H1 (cell line): ENCODE results near the gene CD47. TPM values are rescaled to one million over a fixed set of nuclear protein-coding genes. Genes with fewer than 3 reads are reported as not detected.

Experiments used
- CTCF ChIA-PET: fragments of 300-600 bp; sonication (Branson Sonifier 250); formaldehyde crosslinking; loops from one replicate; lab custom pipeline; 2021; ENCODE audit not compliant: partially characterized antibody; lab: Charles Lee
- POLR2A ChIA-PET: fragments of 300-600 bp; sonication (Branson Sonifier 250); formaldehyde crosslinking; loops from one replicate; lab custom pipeline; 2021; ENCODE audit warnings: inconsistent platforms; ENCODE audit not compliant: partially characterized antibody; lab: Charles Lee
- DNase-seq, 2 experiments: peaks; one replicate each; pipeline versions ENCODE4 v3.0.0 to v3.0.0-alpha.2; 2010 to 2022; ENCODE audit warnings: low spot score in 2 of 2, low read depth in 1 of 2, mixed read lengths in 1 of 2
- FAIRE-seq: peaks from 2 replicates; lab custom pipeline; 2011; peaks lifted over from hg19 to GRCh38; lab: Jason Lieb, UNC
- H2AFZ ChIP-seq: 2 replicates; pipeline ENCODE4 v1.8.1; 2012; ENCODE audit warnings: low read length, inconsistent platforms
- H2AK5ac ChIP-seq: 2 replicates; pipeline ENCODE4 v1.6.1; 2013; ENCODE audit warnings: low read depth, low read length
- H2BK120ac ChIP-seq: replicated peaks from 2 replicates; pipeline ENCODE3; 2013; ENCODE audit warnings: low read depth, low read length, inconsistent platforms
- H2BK12ac ChIP-seq: 2 replicates; pipeline ENCODE4 v1.6.1; 2013; ENCODE audit warnings: low read depth, low read length
- H2BK15ac ChIP-seq: 2 replicates; pipeline ENCODE4 v1.6.1; 2013; ENCODE audit warnings: low read length
- H2BK20ac ChIP-seq: 2 replicates; pipeline ENCODE4 v1.6.1; 2013; ENCODE audit warnings: low read length
- H2BK5ac ChIP-seq: 2 replicates; pipeline ENCODE4 v1.6.1; 2013; ENCODE audit warnings: low read depth, low read length
- H3K14ac ChIP-seq: 2 replicates; pipeline ENCODE4 v1.6.1; 2013; ENCODE audit warnings: inconsistent platforms; ENCODE audit not compliant: insufficient read length
- H3K18ac ChIP-seq: 2 replicates; pipeline ENCODE4 v1.6.1; 2013; ENCODE audit warnings: low read length; ENCODE audit errors: extremely low read depth
- H3K23ac ChIP-seq: 2 replicates; pipeline ENCODE4 v1.6.1; 2013; ENCODE audit warnings: inconsistent platforms; ENCODE audit not compliant: insufficient read length
- H3K23me2 ChIP-seq: 2 replicates; pipeline ENCODE4 v1.6.1; 2013; ENCODE audit warnings: low read depth, low read length
- H3K27ac ChIP-seq: 2 replicates; pipeline ENCODE4 v1.6.1; 2011; ENCODE audit warnings: low read depth, low read length, inconsistent platforms
- H3K27me3 ChIP-seq, 4 experiments: replicated peaks in 1 of 4; 1 replicate in 1 of 4; 2 replicates in 3 of 4; pipeline versions ENCODE4 v1.6.1 to v1.8.1; 2011 to 2013; ENCODE audit warnings: low read length in 3 of 4, mild to moderate bottlenecking in 3 of 4, inconsistent platforms in 2 of 4, mixed read lengths in 2 of 4, moderate library complexity in 1 of 4; ENCODE audit not compliant: control insufficient read depth in 3 of 4, insufficient read depth in 3 of 4; ENCODE audit errors: extremely low read depth in 1 of 4
- H3K36me3 ChIP-seq, 4 experiments: 2 replicates each; pipeline versions ENCODE4 v1.6.1 to v1.8.1; 2011 to 2013; ENCODE audit warnings: mild to moderate bottlenecking in 4 of 4, low read length in 3 of 4, moderate library complexity in 2 of 4, control low read depth in 1 of 4, inconsistent platforms in 1 of 4; ENCODE audit not compliant: insufficient read depth in 4 of 4, control insufficient read depth in 2 of 4
- H3K4ac ChIP-seq: replicated peaks from 2 replicates; pipeline ENCODE3; 2013; ENCODE audit warnings: low read length, low read depth, mixed read lengths, inconsistent platforms; ENCODE audit not compliant: insufficient read length
- H3K4me1 ChIP-seq, 4 experiments: replicated peaks in 1 of 4; 1 replicate in 1 of 4; 2 replicates in 3 of 4; pipeline versions ENCODE4 v1.6.1 to v1.8.1; 2011 to 2013; ENCODE audit warnings: low read length in 3 of 4, inconsistent platforms in 2 of 4, mixed read lengths in 1 of 4; ENCODE audit not compliant: insufficient read depth in 4 of 4, control insufficient read depth in 3 of 4
- H3K4me2 ChIP-seq, 2 experiments: 2 replicates each; pipeline versions ENCODE4 v1.6.1 to v1.8.1; 2011 to 2013; ENCODE audit warnings: low read depth in 2 of 2, low read length in 2 of 2, control low read depth in 1 of 2, inconsistent platforms in 1 of 2, mild to moderate bottlenecking in 1 of 2; ENCODE audit not compliant: insufficient read depth in 1 of 2
- H3K4me3 ChIP-seq, 4 experiments: fragments of 200-600, 300-600 bp in 1 of 4; sonication (generic), shearing (Covaris generic), sonication (Bioruptor Twin) in 1 of 4; 2 replicates each; pipeline versions ENCODE4 v1.5.1 to v1.8.1; 2011 to 2016; ENCODE audit warnings: low read length in 4 of 4, low read depth in 3 of 4, control low read depth in 2 of 4, inconsistent platforms in 2 of 4, mild to moderate bottlenecking in 2 of 4, mixed read lengths in 1 of 4, moderate library complexity in 1 of 4; ENCODE audit not compliant: insufficient read depth in 2 of 4; ENCODE audit errors: extremely low read depth in 1 of 4
- H3K56ac ChIP-seq: replicated peaks from 2 replicates; pipeline ENCODE3; 2013; ENCODE audit warnings: low read depth, mild to moderate bottlenecking, mixed read lengths, low read length, inconsistent platforms; ENCODE audit not compliant: insufficient read length
- H3K79me1 ChIP-seq: 2 replicates; pipeline ENCODE4 v1.6.1; 2013; ENCODE audit warnings: low read depth, low read length, control low read depth
- H3K79me2 ChIP-seq, 2 experiments: 2 replicates each; pipeline versions ENCODE4 v1.6.1 to v1.8.1; 2012 to 2013; ENCODE audit warnings: low read length in 2 of 2, mild to moderate bottlenecking in 2 of 2, inconsistent platforms in 1 of 2; ENCODE audit not compliant: insufficient read depth in 2 of 2, control insufficient read depth in 1 of 2
- H3K9ac ChIP-seq, 4 experiments: replicated peaks in 1 of 4; 1 replicate in 1 of 4; 2 replicates in 3 of 4; pipeline versions ENCODE4 v1.6.1 to v1.8.1; 2011 to 2013; ENCODE audit warnings: low read depth in 3 of 4, low read length in 3 of 4, control low read depth in 2 of 4, mild to moderate bottlenecking in 2 of 4, moderate library complexity in 2 of 4, inconsistent platforms in 1 of 4; ENCODE audit errors: extremely low read depth in 1 of 4
- H3K9me3 ChIP-seq, 2 experiments: 2 replicates each; pipeline versions ENCODE4 v1.6.1 to v1.8.1; 2012 to 2013; ENCODE audit warnings: mild to moderate bottlenecking in 2 of 2, moderate library complexity in 2 of 2, control low read depth in 1 of 2, inconsistent platforms in 1 of 2, low read depth in 1 of 2, low read length in 1 of 2, mixed read lengths in 1 of 2; ENCODE audit not compliant: insufficient read depth in 2 of 2
- H4K20me1 ChIP-seq, 2 experiments: replicated peaks in 1 of 2; 2 replicates each; pipeline versions ENCODE3 to v1.8.1; 2011 to 2013; ENCODE audit warnings: inconsistent platforms in 2 of 2, low read length in 2 of 2, mild to moderate bottlenecking in 1 of 2; ENCODE audit not compliant: insufficient read depth in 2 of 2, control insufficient read depth in 1 of 2
- H4K5ac ChIP-seq: 2 replicates; pipeline ENCODE4 v1.6.1; 2013; ENCODE audit warnings: low read length, low read depth, mixed read lengths, inconsistent platforms; ENCODE audit not compliant: insufficient read length
- H4K8ac ChIP-seq: 2 replicates; pipeline ENCODE4 v1.8.0; 2013; ENCODE audit warnings: mild to moderate bottlenecking, moderate library complexity, low read length, inconsistent platforms; ENCODE audit not compliant: insufficient read depth; ENCODE audit errors: extremely low read depth
- H4K91ac ChIP-seq: replicated peaks from 2 replicates; pipeline ENCODE3; 2013; ENCODE audit warnings: low read length, mixed read lengths, inconsistent platforms; ENCODE audit not compliant: insufficient read length
- ATF3 ChIP-seq: IDR thresholded peaks from 2 replicates; pipeline ENCODE4 v1.6.1; 2011; ENCODE audit warnings: low read depth, mild to moderate bottlenecking, low read length; ENCODE audit not compliant: insufficient read depth
- BRCA1 ChIP-seq: IDR thresholded peaks from 2 replicates; pipeline ENCODE4 v1.6.1; 2012; ENCODE audit warnings: low read depth, low read length, improper control_type of control experiment
- CHD2 ChIP-seq: IDR thresholded peaks from 2 replicates; pipeline ENCODE4 v1.6.1; 2012; ENCODE audit warnings: low read length, improper control_type of control experiment
- CTBP2 ChIP-seq: IDR thresholded peaks from 2 replicates; pipeline ENCODE4 v1.7.0; 2011; ENCODE audit warnings: borderline replicate concordance, mild to moderate bottlenecking, moderate library complexity, mixed read lengths, low read length; ENCODE audit not compliant: insufficient read depth, insufficient read length
- EZH2 ChIP-seq: fragments of 200-600 bp; sonication (generic); IDR thresholded peaks from 2 replicates; pipeline ENCODE4 v1.7.1; 2012; ENCODE audit warnings: low read depth, mild to moderate bottlenecking, moderate library complexity, low read length, inconsistent platforms; ENCODE audit not compliant: severe bottlenecking
- RNF2 ChIP-seq: fragments of 200-900, 300-1000 bp; sonication (generic); IDR thresholded peaks from 2 replicates; pipeline ENCODE4 v1.7.1; 2016; ENCODE audit warnings: borderline replicate concordance, low read depth, mild to moderate bottlenecking, antibody characterized with exemption, low read length; ENCODE audit not compliant: poor library complexity, severe bottlenecking; ENCODE audit errors: missing control alignments
- RXRA ChIP-seq: IDR thresholded peaks from 2 replicates; pipeline ENCODE4 v1.6.1; 2011; ENCODE audit warnings: low read depth, mild to moderate bottlenecking, low read length, moderate library complexity; ENCODE audit not compliant: insufficient read depth
- SP1 ChIP-seq: IDR thresholded peaks from 2 replicates; pipeline ENCODE4 v1.6.1; 2011; ENCODE audit warnings: low read depth, low read length
- TCF12 ChIP-seq: IDR thresholded peaks from 2 replicates; pipeline ENCODE4 v1.6.1; 2011; ENCODE audit warnings: low read depth, mild to moderate bottlenecking, low read length
- USF2 ChIP-seq: IDR thresholded peaks from 2 replicates; pipeline ENCODE4 v1.6.1; 2011; ENCODE audit warnings: low read length, improper control_type of control experiment
- YY1 ChIP-seq: IDR thresholded peaks from 2 replicates; pipeline ENCODE4 v1.6.1; 2011; ENCODE audit warnings: low read depth, mild to moderate bottlenecking, low read length
- ZNF274 ChIP-seq: IDR thresholded peaks from 2 replicates; pipeline ENCODE4 v1.7.0; 2012; ENCODE audit warnings: low read length, borderline replicate concordance; ENCODE audit errors: extremely low read depth
- WGBS, 2 experiments: shearing (Covaris generic) in 1 of 2; methylation state at CpG; one replicate each; pipeline versions ENCODE4 v1.1.6 to v1.1.7; 2013 to 2015; ENCODE audit warnings: low lambda C conversion rate in 2 of 2, mixed read lengths in 2 of 2, inconsistent platforms in 1 of 2, low coverage in 1 of 2, missing lambda C conversion rate in 1 of 2; ENCODE audit not compliant: insufficient replicate concordance in 2 of 2, insufficient coverage in 1 of 2, insufficient read length in 1 of 2; ENCODE audit errors: extremely low coverage in 1 of 2, missing lambda C conversion rate in 1 of 2; 5-methylcytosine and 5-hydroxymethylcytosine counted together
- polyA plus RNA-seq, 7 experiments: library from polyadenylated mRNA; depleted of rRNA in 3 of 7; stranded (reverse) in 5 of 7; unstranded in 2 of 7; fragments of >200 nt in 5 of 7; fragments of 200-250 nt in 2 of 7; gene quantifications; 1 replicate in 5 of 7; 2 replicates in 1 of 7; 4 replicates in 1 of 7; pipeline versions ENCODE4 v1.2.1 to v1.2.3, GENCODE V29; 2011 to 2013; ENCODE audit warnings: missing spikeins in 2 of 7, mixed read lengths in 2 of 7
- total RNA-seq: library from RNA; stranded (reverse); fragmentation: NEBNext Ultra II Directional; extraction: Animal tissue kit (Norgen Biotek cat#: 25700); gene quantifications from 2 replicates; pipeline ENCODE4 v1.2.1, GENCODE V29; 2021

Gene CD47
- total and polyA plus RNA-seq, 2 of the 8 experiments (the other 6 are each of a cell fraction or from before 2014, with no cell fraction given), result 14.4 to 19.3 TPM

GRCh38 chr3:108004647-108005046 is 86.2 kb downstream of the CD47 start:
- Histone ChIP-seq H4K20me1 (no peaks in the 10 kb centered on the region), H4K8ac (no peak overlapping the region; the same call in 1 of the 2 replicates), H2BK12ac (no peak overlapping the region), H2BK20ac (no peak overlapping the region), H2AK5ac (no peak overlapping the region), H3K79me2 (no peaks in the 10 kb centered on the region), H3K4me2 (no peak overlapping the region), H3K4me3 (no peak overlapping the region), H2BK15ac (no peak overlapping the region), H3K23ac (no peak overlapping the region), H3K14ac (no peak overlapping the region), H2BK5ac (no peak overlapping the region), H4K91ac (no peak overlapping the region), H3K23me2 (peaks cover 2% of the 10 kb centered on the region; the same call in 1 of the 2 replicates), H3K18ac (no peak overlapping the region), H3K4ac (no peak overlapping the region), H3K9me3 (no peaks in the 10 kb centered on the region), H3K79me1 (no peaks in the 10 kb centered on the region), H2BK120ac (no peak overlapping the region), H3K36me3 (no peaks in the 10 kb centered on the region), H4K5ac (no peak overlapping the region), H2AFZ (peak overlapping the region; percentile 88; the same call in 1 of the 2 replicates), H3K56ac (no peak overlapping the region), H3K27ac (no peak overlapping the region), H3K4me1 (peaks cover 0 to under 1% (median 0%) of the 10 kb centered on the region in 4 experiments; a peak in 2 of 7 replicates), H3K9ac (no peak overlapping the region), H3K27me3 (no peaks in the 10 kb centered on the region)
- CTCF ChIA-PET, result interaction anchor here (1.2 kb wide), 1 partner anchor 66 kb away, joined by 3 read pairs; no protein-coding TSS in a partner anchor
- FAIRE-seq (no peak), DNase-seq (no peak)
- POLR2A ChIA-PET, result no interaction called here
- WGBS, 2 experiments, result 91% methylated on average over 9 of the region's 9 CpGs; no CpG with 5 or more reads in 1 of the 2 experiments
- TF ChIP-seq YY1 (no peak), RXRA (no peak), ATF3 (no peak), BRCA1 (no peak), SP1 (no peak), EZH2 (no peak), USF2 (no peak), ZNF274 (no peak), CTBP2 (no peak), RNF2 (no peak), CHD2 (no peak), TCF12 (no peak)
